HepG2 (cell line): ENCODE data around the gene GGA1. TPM values are rescaled to one million over a fixed set of nuclear protein-coding genes. Genes with fewer than 3 reads are reported as not detected.

Experiments
- CBFB ChIP-seq: sonication (generic); formaldehyde crosslinking; IDR thresholded peaks from 2 replicates; pipeline ENCODE4 v1.4.0; 2020; ENCODE audit warnings: missing genetic modification reagents
- DDIT3 ChIP-seq: sonication (generic); formaldehyde crosslinking; IDR thresholded peaks from 2 replicates; pipeline ENCODE4 v1.4.0; 2020; ENCODE audit warnings: mild to moderate bottlenecking, missing genetic modification reagents
- DRAP1 ChIP-seq: IDR thresholded peaks from 2 replicates; pipeline ENCODE4 v1.6.1; 2016; ENCODE audit warnings: missing genetic modification reagents, missing compliant biosample characterization
- ELF3 ChIP-seq: IDR thresholded peaks from 2 replicates; pipeline ENCODE4 v1.6.1; 2016; ENCODE audit warnings: missing genetic modification reagents, missing compliant biosample characterization
- HDAC6 ChIP-seq: fragments of 200-600 bp; sonication (generic); IDR thresholded peaks from 2 replicates; pipeline ENCODE4 v1.7.0; 2017; ENCODE audit warnings: mild to moderate bottlenecking, antibody characterized with exemption, low read length, low read depth
- HIC2 ChIP-seq: sonication (generic); formaldehyde crosslinking; IDR thresholded peaks from 2 replicates; pipeline ENCODE4 v1.9.0; 2022; ENCODE audit warnings: low read depth, missing genetic modification reagents
- MZF1 ChIP-seq: sonication (generic); formaldehyde crosslinking; IDR thresholded peaks from 2 replicates; pipeline ENCODE4 v1.8.1; 2023; ENCODE audit warnings: mild to moderate bottlenecking, missing genetic modification reagents, borderline replicate concordance
- NFIC ChIP-seq: IDR thresholded peaks from 2 replicates; pipeline ENCODE4 v1.6.1; 2012; ENCODE audit warnings: mild to moderate bottlenecking, low read length, inconsistent platforms
- NFYC ChIP-seq: IDR thresholded peaks from 2 replicates; pipeline ENCODE4 v1.6.1; 2016; ENCODE audit warnings: missing genetic modification reagents, missing compliant biosample characterization
- PHF20 ChIP-seq: sonication (generic); formaldehyde crosslinking; IDR thresholded peaks from 2 replicates; pipeline ENCODE4 v1.5.0; 2020; ENCODE audit warnings: mild to moderate bottlenecking, missing genetic modification reagents
- RFXANK ChIP-seq: IDR thresholded peaks from 2 replicates; pipeline ENCODE4 v1.6.1; 2016
- SIX1 ChIP-seq: sonication (generic); formaldehyde crosslinking; IDR thresholded peaks from 2 replicates; pipeline ENCODE4 v1.4.0; 2020; ENCODE audit warnings: missing genetic modification reagents, borderline replicate concordance
- TFE3 ChIP-seq: IDR thresholded peaks from 2 replicates; pipeline ENCODE4 v1.6.1; 2016
- TIGD3 ChIP-seq: sonication (generic); formaldehyde crosslinking; IDR thresholded peaks from 2 replicates; pipeline ENCODE4 v1.5.1; 2020; ENCODE audit warnings: mild to moderate bottlenecking, missing genetic modification reagents, borderline replicate concordance
- ZNF12 ChIP-seq: sonication (generic); formaldehyde crosslinking; IDR thresholded peaks from 2 replicates; pipeline ENCODE4 v1.5.0; 2020; ENCODE audit warnings: missing genetic modification reagents
- ZNF317 ChIP-seq: sonication (generic); formaldehyde crosslinking; IDR thresholded peaks from 2 replicates; pipeline ENCODE4 v1.5.0; 2020; ENCODE audit warnings: mild to moderate bottlenecking, missing genetic modification reagents
- ZNF34 ChIP-seq: sonication (generic); formaldehyde crosslinking; IDR thresholded peaks from 2 replicates; pipeline ENCODE4 v1.4.0; 2020; ENCODE audit warnings: mild to moderate bottlenecking, missing genetic modification reagents, borderline replicate concordance
- ZNF510 ChIP-seq: sonication (generic); formaldehyde crosslinking; IDR thresholded peaks from 2 replicates; pipeline ENCODE4 v1.4.0; 2020; ENCODE audit warnings: low read depth, mild to moderate bottlenecking, missing genetic modification reagents
- ZNF709 ChIP-seq: sonication (generic); formaldehyde crosslinking; IDR thresholded peaks from 2 replicates; pipeline ENCODE4 v1.5.0; 2020; ENCODE audit warnings: mild to moderate bottlenecking, missing genetic modification reagents
- polyA plus RNA-seq, 8 experiments: library from polyadenylated mRNA; depleted of rRNA in 3 of 8; stranded (reverse) in 7 of 8; unstranded in 1 of 8; fragments of >200 nt; fragmentation: Illumina TruSeq in 4 of 8; extraction: Trizol in 4 of 8; gene quantifications; 2 replicates each; pipeline versions ENCODE4 v1.2.1 to v1.2.3, GENCODE V29; 2011 to 2016; ENCODE audit warnings: low read depth in 4 of 8, missing spikeins in 1 of 8, mixed read lengths in 1 of 8; ENCODE audit not compliant: insufficient read depth in 1 of 8
- total RNA-seq, 5 experiments: library from RNA; depleted of rRNA; stranded (reverse); fragments of >200 nt; fragmentation: Illumina TruSeq; extraction: Trizol; gene quantifications; 2 replicates each; pipeline ENCODE4 v1.2.3, GENCODE V29; 2016; ENCODE audit warnings: low read depth in 1 of 5
- TF ChIP-seq, protein P1 (sequence below), 2 experiments: sonication (generic) in 1 of 2; formaldehyde crosslinking in 1 of 2; IDR thresholded peaks; 2 replicates each; pipeline versions ENCODE4 v1.5.1 to v1.6.1; 2011 to 2020; ENCODE audit warnings: borderline replicate concordance in 1 of 2, low read depth in 1 of 2, low read length in 1 of 2, mild to moderate bottlenecking in 1 of 2, missing genetic modification reagents in 1 of 2, moderate library complexity in 1 of 2
- TF ChIP-seq, protein P2 (sequence below): IDR thresholded peaks from 2 replicates; pipeline ENCODE4 v1.6.1; 2016

The GGA1 gene
- total and polyA plus RNA-seq, 2 of the 13 experiments (the other 11 are each of a cell fraction or from before 2014, with no cell fraction given), result 29.1 to 87.2 TPM

GRCh38 chr22:37601540-37602442 lies 6.8 kb upstream of the GGA1 start (continued):
- TF ChIP-seq TIGD3, result no peak
- no peak for TF ChIP-seq ZNF317
- no peak for TF ChIP-seq ZNF12
- TF ChIP-seq PHF20 (CRISPR knock-in tag), result no peak
- TF ChIP-seq NFIC, result no peak
- no peak for TF ChIP-seq RFXANK
- TF ChIP-seq ZNF510 (CRISPR knock-in tag), result no peak
- no peak for TF ChIP-seq MZF1 (CRISPR knock-in tag)
- no peak for TF ChIP-seq ZNF34 (CRISPR knock-in tag)
- 0 out of 2 replicates have a peak, but pooled peaks have one; percentile 32 for TF ChIP-seq HIC2
- no peak for TF ChIP-seq CBFB (CRISPR knock-in tag)
- TF ChIP-seq SIX1 (CRISPR knock-in tag), result no peak
- no peak; the same call in 1 of the 2 replicates for TF ChIP-seq ELF3
- no peak for TF ChIP-seq TFE3 (CRISPR knock-in tag)
- TF ChIP-seq DRAP1 (CRISPR knock-in tag), result peak; percentile 86
- no peak for TF ChIP-seq ZNF709 (CRISPR knock-in tag)
- peak; percentile 85 for TF ChIP-seq NFYC
- TF ChIP-seq, protein P1, sequence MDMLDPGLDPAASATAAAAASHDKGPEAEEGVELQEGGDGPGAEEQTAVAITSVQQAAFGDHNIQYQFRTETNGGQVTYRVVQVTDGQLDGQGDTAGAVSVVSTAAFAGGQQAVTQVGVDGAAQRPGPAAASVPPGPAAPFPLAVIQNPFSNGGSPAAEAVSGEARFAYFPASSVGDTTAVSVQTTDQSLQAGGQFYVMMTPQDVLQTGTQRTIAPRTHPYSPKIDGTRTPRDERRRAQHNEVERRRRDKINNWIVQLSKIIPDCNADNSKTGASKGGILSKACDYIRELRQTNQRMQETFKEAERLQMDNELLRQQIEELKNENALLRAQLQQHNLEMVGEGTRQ (IDR thresholded peaks at IDR 0.05; ENCODE audit: low read depth, low read length), result no peak
- TF ChIP-seq, protein P1 (CRISPR knock-in tag; IDR thresholded peaks at IDR 0.05; ENCODE audit: borderline replicate concordance), result no peak
- TF ChIP-seq HDAC6, result no peak
- TF ChIP-seq, protein P2, sequence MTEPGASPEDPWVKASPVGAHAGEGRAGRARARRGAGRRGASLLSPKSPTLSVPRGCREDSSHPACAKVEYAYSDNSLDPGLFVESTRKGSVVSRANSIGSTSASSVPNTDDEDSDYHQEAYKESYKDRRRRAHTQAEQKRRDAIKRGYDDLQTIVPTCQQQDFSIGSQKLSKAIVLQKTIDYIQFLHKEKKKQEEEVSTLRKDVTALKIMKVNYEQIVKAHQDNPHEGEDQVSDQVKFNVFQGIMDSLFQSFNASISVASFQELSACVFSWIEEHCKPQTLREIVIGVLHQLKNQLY (CRISPR knock-in tag), result no peak
- TF ChIP-seq DDIT3 (CRISPR knock-in tag), result no peak
